GM18502 (cell line): ENCODE results near the gene MTERF2.

Experiments used
- ATAC-seq: cut with Tn5 transposase; IDR thresholded peaks from one replicate; pipeline ENCODE4 v1.9.1; 2021; ENCODE audit warnings: mild to moderate bottlenecking; ENCODE audit not compliant: unreplicated experiment, poor library complexity

MTERF2 gene

GRCh38 chr12:106954462-106955376 lies 32.2 kb downstream of the MTERF2 start:
- no peak for ATAC-seq

DNA sequence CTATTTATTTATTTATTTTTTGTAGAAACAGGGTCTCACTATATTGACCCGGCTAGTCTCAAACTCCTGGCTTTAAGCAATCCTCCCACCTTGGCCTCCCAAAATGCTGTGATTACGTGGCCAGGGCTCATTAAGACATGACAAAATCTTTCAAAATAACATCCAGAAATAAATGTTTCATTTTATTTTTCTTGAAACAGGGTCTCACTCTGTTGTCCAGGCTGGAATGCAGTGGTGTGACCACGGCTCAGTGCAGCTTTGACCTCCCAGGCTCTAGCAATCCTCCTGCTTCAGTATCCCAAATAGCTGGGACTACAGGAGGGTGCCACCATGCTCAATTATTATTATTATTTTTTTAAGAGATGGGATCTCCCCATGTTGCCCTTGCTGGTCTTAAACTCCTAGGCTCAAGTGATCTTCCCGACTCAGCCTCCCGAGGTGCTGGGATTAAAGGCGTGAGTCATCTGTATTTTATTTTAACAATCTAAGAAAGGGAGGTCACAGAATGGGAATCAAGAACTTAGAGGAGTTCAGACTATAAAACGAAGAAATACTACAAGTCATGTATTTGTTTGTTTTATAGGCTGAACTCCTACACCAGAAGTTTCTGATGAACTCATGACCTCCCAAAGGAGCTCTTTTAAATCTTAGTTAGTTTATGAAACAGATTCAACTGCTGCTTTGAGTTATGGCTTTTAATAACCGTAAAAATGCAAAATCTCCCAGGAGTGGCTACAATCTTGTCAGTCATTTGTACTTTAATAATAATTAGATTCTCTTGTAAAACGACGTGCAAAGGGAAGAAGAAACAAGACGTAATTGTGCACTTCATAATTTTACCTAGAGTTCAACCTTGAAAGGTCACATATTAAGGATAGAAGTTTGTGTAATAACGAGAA lies 33.3 kb downstream of the MTERF2 start:
- no peak for ATAC-seq

- no peak for ATAC-seq
These were observed 36.4 kb downstream of the MTERF2 start for GRCh38 chr12:106950591-106950990.

GRCh38 chr12:106947461-106947860 lies 39.5 kb downstream of the MTERF2 start:
- no peak for ATAC-seq

DNA sequence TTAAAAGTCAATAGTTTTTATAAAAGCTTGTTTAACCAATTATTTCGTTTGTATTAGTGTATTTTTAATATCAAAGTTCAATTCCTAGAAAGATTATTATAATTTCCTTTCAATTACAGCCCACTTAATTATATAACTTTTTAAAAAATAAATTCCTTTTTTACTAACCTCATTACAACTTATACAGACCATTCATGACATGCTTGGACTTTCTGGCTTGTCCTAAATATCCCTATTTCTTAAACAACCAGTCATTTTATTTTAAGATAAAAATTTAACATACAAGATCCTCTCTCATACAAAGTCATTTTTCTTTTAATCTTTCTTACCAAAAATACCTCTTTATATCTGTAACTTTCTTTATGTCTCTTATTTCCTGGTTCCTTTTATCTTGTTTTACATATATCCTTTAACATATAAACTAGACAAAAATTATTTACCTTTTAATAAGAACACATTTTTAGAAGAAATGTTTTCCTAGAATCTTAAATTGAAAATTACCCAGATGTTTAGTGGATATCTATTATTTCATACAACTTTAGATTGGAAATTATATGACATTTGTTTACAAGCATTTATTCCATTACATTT lies 41.6 kb downstream of the MTERF2 start:
- no peak for ATAC-seq

DNA sequence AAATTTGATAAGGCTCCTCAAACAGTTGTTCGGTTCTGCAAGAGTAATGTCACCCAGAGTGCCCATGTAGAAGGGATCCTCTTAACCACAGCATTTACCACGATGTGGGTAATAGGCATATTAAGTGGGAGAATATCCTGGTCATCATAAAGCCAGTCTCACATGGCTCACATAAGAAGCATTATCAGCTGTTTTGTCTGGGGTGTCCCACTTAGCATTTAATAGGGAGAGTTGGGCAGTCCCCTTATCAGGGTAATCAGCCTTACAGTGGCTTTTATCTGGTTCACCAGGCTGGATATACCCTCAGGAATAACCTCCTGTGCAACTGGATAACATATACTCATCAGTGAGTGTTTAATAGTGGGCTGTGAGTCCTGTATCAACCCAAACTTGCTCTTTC lies 44.2 kb downstream of the MTERF2 start:
- no peak for ATAC-seq

- ATAC-seq = no peak
These were observed 45.3 kb downstream of the MTERF2 start for GRCh38 chr12:106941481-106942156.

- no peak for ATAC-seq
These were observed 52.7 kb downstream of the MTERF2 start for GRCh38 chr12:106934277-106934676.
